KMS-11 (cell line): ENCODE data around the gene LZTS2.

Experiments used
- H2AFZ ChIP-seq: fragments of 200-600 bp; sonication (generic); 2 replicates; pipeline ENCODE4 v1.6.1; 2016; ENCODE audit warnings: antibody characterized with exemption, mixed run types, low read depth
- H3K27ac ChIP-seq: fragments of 200-600 bp; sonication (generic); 2 replicates; pipeline ENCODE4 v1.6.1; 2016; ENCODE audit warnings: mild to moderate bottlenecking, mixed run types
- H3K27me3 ChIP-seq: fragments of 200-600 bp; sonication (generic); 2 replicates; pipeline ENCODE4 v1.6.1; 2017; ENCODE audit warnings: mild to moderate bottlenecking, low read depth, mixed run types, moderate library complexity; ENCODE audit not compliant: insufficient read depth
- H3K36me3 ChIP-seq: fragments of 200-600 bp; sonication (generic); 2 replicates; pipeline ENCODE4 v1.6.1; 2017; ENCODE audit warnings: mild to moderate bottlenecking, mixed run types; ENCODE audit not compliant: insufficient read depth
- H3K4me1 ChIP-seq: fragments of 200-600 bp; sonication (generic); 2 replicates; pipeline ENCODE4 v1.6.1; 2016; ENCODE audit warnings: mild to moderate bottlenecking, low read depth, mixed run types; ENCODE audit not compliant: poor library complexity, severe bottlenecking
- H3K4me2 ChIP-seq: fragments of 200-600 bp; sonication (generic); 2 replicates; pipeline ENCODE4 v1.7.0; 2016; ENCODE audit warnings: mild to moderate bottlenecking, mixed run types
- H3K4me3 ChIP-seq: fragments of 200-600 bp; sonication (generic); IDR thresholded peaks from 2 replicates; pipeline ENCODE4 v1.6.1; 2017; ENCODE audit warnings: low read depth, low read length, mixed read lengths; ENCODE audit not compliant: insufficient read depth
- H3K79me2 ChIP-seq: fragments of 200-600 bp; sonication (generic); 2 replicates; pipeline ENCODE4 v1.6.1; 2016; ENCODE audit warnings: low read depth, mixed run types; ENCODE audit not compliant: insufficient read depth
- H3K9ac ChIP-seq: fragments of 200-600 bp; sonication (generic); 2 replicates; pipeline ENCODE4 v1.6.1; 2016; ENCODE audit warnings: mild to moderate bottlenecking, mixed run types
- H4K20me1 ChIP-seq: fragments of 200-600 bp; sonication (generic); 2 replicates; pipeline ENCODE4 v1.6.1; 2016; ENCODE audit warnings: mild to moderate bottlenecking, mixed run types; ENCODE audit not compliant: insufficient read depth
- TF ChIP-seq, protein P1 (sequence below): fragments of 200-600 bp; sonication (generic); conservative IDR thresholded peaks from 2 replicates; pipeline ENCODE4 v1.6.1; 2017; ENCODE audit warnings: low read depth, mild to moderate bottlenecking, antibody characterized with exemption, low read length, moderate library complexity, mixed read lengths

LZTS2 gene

DNA sequence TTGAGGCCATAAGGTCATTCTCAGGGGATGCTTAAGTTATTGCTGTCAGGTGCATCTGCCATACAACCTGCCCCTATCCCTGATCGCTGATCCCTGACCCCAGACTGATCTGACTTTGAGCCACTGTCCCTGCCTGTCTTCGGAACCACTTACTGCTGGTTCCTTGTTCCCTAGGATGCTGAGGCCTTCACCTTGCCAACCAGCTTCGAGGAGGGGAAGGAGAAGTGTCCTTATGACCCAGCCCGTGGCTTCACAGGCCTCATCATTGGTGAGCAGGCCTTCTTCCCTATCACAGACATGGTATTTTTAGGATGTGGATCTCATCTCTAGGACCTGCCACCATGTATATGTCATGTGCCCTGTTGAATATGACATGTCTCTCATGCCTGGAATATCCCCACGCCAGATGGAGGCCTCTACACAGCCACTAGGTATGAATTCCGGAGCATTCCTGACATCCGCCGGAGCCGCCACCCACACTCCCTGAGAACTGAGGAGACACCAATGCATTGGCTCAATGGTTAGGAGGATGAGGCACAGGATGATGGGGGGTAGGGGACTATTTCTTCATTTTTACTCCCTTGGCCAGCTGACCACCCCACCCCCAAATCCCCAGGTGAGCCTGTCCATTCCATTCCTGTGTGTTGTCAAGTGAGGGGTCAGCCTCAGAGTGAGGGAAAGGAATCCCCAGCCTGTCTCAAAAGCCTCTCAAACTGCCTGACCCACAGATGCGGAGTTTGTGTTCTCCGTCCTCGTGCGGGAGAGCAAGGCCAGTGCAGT, 21.3 kb upstream of the LZTS2 start:
- TF ChIP-seq, protein P1, sequence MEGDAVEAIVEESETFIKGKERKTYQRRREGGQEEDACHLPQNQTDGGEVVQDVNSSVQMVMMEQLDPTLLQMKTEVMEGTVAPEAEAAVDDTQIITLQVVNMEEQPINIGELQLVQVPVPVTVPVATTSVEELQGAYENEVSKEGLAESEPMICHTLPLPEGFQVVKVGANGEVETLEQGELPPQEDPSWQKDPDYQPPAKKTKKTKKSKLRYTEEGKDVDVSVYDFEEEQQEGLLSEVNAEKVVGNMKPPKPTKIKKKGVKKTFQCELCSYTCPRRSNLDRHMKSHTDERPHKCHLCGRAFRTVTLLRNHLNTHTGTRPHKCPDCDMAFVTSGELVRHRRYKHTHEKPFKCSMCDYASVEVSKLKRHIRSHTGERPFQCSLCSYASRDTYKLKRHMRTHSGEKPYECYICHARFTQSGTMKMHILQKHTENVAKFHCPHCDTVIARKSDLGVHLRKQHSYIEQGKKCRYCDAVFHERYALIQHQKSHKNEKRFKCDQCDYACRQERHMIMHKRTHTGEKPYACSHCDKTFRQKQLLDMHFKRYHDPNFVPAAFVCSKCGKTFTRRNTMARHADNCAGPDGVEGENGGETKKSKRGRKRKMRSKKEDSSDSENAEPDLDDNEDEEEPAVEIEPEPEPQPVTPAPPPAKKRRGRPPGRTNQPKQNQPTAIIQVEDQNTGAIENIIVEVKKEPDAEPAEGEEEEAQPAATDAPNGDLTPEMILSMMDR = no peak
- Histone ChIP-seq H3K4me1 (no peaks in the 10 kb centered on the region), H2AFZ (no peak overlapping the region), H3K36me3 (no peaks in the 10 kb centered on the region), H3K9ac (no peak overlapping the region), H3K27ac (no peak overlapping the region), H3K4me3 (no peak overlapping the region), H3K79me2 (no peaks in the 10 kb centered on the region), H4K20me1 (no peaks in the 10 kb centered on the region), H3K27me3 (no peaks in the 10 kb centered on the region), H3K4me2 (no peak overlapping the region)

DNA sequence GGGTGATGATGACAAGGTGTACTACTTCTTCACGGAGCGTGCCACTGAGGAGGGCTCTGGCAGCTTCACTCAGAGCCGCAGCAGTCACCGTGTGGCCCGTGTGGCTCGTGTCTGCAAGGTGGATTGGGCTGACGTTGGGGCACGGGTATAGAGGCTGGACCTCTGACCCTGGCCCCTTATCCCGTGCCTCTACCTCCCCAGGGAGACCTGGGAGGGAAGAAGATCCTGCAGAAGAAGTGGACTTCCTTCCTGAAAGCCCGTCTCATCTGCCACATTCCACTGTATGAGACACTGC, 20.8 kb upstream of the LZTS2 start:
- Histone ChIP-seq H2AFZ (no peak overlapping the region), H3K4me3 (no peak overlapping the region), H3K4me1 (no peaks in the 10 kb centered on the region), H3K4me2 (no peak overlapping the region), H3K27ac (no peak overlapping the region), H3K79me2 (no peaks in the 10 kb centered on the region), H4K20me1 (no peaks in the 10 kb centered on the region), H3K36me3 (no peaks in the 10 kb centered on the region), H3K9ac (no peak overlapping the region), H3K27me3 (no peaks in the 10 kb centered on the region)
- TF ChIP-seq, protein P1 = no peak

DNA sequence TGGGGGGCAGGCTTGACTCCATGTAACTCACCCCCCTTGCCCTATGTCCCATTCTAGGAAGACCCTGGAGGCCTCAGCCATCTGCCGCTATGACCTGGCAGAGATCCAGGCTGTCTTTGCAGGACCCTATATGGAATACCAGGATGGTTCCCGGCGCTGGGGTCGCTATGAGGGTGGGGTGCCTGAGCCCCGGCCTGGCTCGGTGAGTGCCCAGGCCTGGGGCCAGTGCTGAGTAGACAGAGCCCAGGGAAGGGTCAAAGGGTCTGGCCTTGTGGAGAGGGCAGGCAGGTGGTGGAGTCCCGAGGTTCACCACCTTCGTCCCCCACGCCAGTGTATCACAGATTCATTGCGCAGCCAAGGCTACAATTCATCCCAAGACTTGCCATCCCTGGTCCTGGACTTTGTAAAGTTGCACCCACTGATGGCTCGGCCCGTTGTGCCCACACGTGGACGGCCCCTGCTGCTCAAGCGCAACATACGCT, 19.8 kb upstream of the LZTS2 start:
- H3K27me3 ChIP-seq = no peaks in the 10 kb centered on the region
- H2AFZ ChIP-seq = no peak overlapping the region
- no peaks in the 10 kb centered on the region for H3K79me2 ChIP-seq
- TF ChIP-seq, protein P1 = no peak
- no peak overlapping the region for H3K27ac ChIP-seq
- no peaks in the 10 kb centered on the region for H3K36me3 ChIP-seq
- H3K4me2 ChIP-seq = no peak overlapping the region
- H3K9ac ChIP-seq = no peak overlapping the region
- no peak overlapping the region for H3K4me3 ChIP-seq
- no peaks in the 10 kb centered on the region for H3K4me1 ChIP-seq
- H4K20me1 ChIP-seq = no peaks in the 10 kb centered on the region

DNA sequence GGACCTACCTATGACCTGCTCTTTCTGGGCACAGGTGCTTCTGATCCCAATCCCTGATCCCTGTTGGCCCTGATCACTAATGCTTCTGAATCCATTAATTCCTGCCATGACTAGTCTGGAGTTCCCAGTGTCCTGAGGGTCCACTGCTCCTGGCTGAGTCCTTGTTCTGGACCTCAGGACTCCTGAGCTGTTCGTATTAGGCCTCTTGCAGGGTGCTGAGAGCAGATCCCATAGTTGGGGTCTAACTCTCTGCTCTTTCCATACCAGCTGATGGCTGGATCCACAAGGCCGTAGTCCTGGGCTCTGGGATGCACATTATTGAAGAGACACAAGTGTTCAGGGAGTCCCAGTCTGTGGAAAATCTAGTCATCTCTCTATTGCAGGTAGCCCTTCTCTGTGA, 19.3 kb upstream of the LZTS2 start:
- no peak overlapping the region for H3K4me3 ChIP-seq
- no peaks in the 10 kb centered on the region for H3K79me2 ChIP-seq
- H2AFZ ChIP-seq = no peak overlapping the region
- H3K27ac ChIP-seq = no peak overlapping the region
- H3K9ac ChIP-seq = no peak overlapping the region
- no peaks in the 10 kb centered on the region for H3K4me1 ChIP-seq
- H4K20me1 ChIP-seq = no peaks in the 10 kb centered on the region
- no peaks in the 10 kb centered on the region for H3K27me3 ChIP-seq
- TF ChIP-seq, protein P1 = no peak
- no peaks in the 10 kb centered on the region for H3K36me3 ChIP-seq
- H3K4me2 ChIP-seq = no peak overlapping the region
